Left lobe of liver (tissue), 2 donors: ENCODE measurements around the gene SMIM36. TPM values are rescaled to one million over a fixed set of nuclear protein-coding genes. Genes with fewer than 3 reads are reported as not detected.
"Not testable (repeated sequence)": the region's sequence is repeated elsewhere in the genome, so short reads cannot be mapped to it uniquely, and the experiment has no call there.

ENCODE experiments used
- ATAC-seq: fragments of 200-7000 bp; cut with Tn5 transposase; one replicate; pipeline ENCODE4 v1.9.1; 2020; ENCODE audit warnings: mild to moderate bottlenecking, moderate library complexity
- DNase-seq: peaks from one replicate; pipeline ENCODE4 v3.0.0-alpha.2; 2020; ENCODE audit warnings: low spot score
- total RNA-seq: library from RNA; stranded (reverse); gene quantifications from one replicate; pipeline ENCODE4 v1.2.1, GENCODE V29; 2021
- donor health status: DM: no; HTN: no; CAD: no; lungs with moderate emphysema.
- donor health status: DM: no; HTN: yes; CAD: no.

The SMIM36 gene
- total RNA-seq, 1 donor from 2014 or later: not detected

GRCh38 chr17:55418369-55419268 lies 92.6 kb downstream of the SMIM36 start:
- DNase-seq (no peak), ATAC-seq (no peak)

GRCh38 chr17:55417411-55418268 lies 93.6 kb downstream of the SMIM36 start:
- DNase-seq: no peak

GRCh38 chr17:55416470-55417052 lies 94.7 kb downstream of the SMIM36 start:
- no peak for DNase-seq
- ATAC-seq: no peak

More at GRCh38 chr17:55417411-55418268, 93.6 kb downstream of the SMIM36 start:
- ATAC-seq: no peak

- DNase-seq (no peak), ATAC-seq (no peak)
These were observed 95.3 kb downstream of the SMIM36 start for GRCh38 chr17:55416000-55416399.

GRCh38 chr17:55414983-55415382 lies 96.3 kb downstream of the SMIM36 start:
- no peak for ATAC-seq
- DNase-seq: no peak

- DNase-seq: no peak
- no peak for ATAC-seq
These were observed 97.3 kb downstream of the SMIM36 start for GRCh38 chr17:55413825-55414489.

GRCh38 chr17:55411463-55411855 lies 99.8 kb downstream of the SMIM36 start:
- no peak for ATAC-seq
- no peak for DNase-seq

- ATAC-seq (peak; percentile 76), DNase-seq (no peak)
These were observed 100.4 kb downstream of the SMIM36 start for GRCh38 chr17:55410722-55411462.

GRCh38 chr17:55409030-55409800 lies 102.0 kb downstream of the SMIM36 start:
- DNase-seq: no peak
- ATAC-seq: no peak

GRCh38 chr17:55407641-55408566 lies 103.3 kb downstream of the SMIM36 start:
- DNase-seq: no peak

GRCh38 chr17:55405600-55405999 lies 105.7 kb downstream of the SMIM36 start:
- no peak for ATAC-seq
- no peak for DNase-seq

More at GRCh38 chr17:55407641-55408566, 103.3 kb downstream of the SMIM36 start:
- peak; percentile 71 for ATAC-seq

GRCh38 chr17:55404197-55404596 lies 107.1 kb downstream of the SMIM36 start:
- not testable (repeated sequence) for ATAC-seq, DNase-seq

GRCh38 chr17:55402374-55402773 lies 108.9 kb downstream of the SMIM36 start:
- ATAC-seq (no peak), DNase-seq (no peak)

Other genes starting within 250 kb of the SMIM36 start
- 65.8 TPM for gene HLF, start 246.5 kb downstream of the SMIM36 start, total RNA-seq
- gene MMD, start 89.6 kb downstream of the SMIM36 start, total RNA-seq: 4.3 TPM
- 7.0 TPM for gene TMEM100, start 211.4 kb upstream of the SMIM36 start, total RNA-seq
- 74.1 TPM for gene PCTP, start 239.6 kb upstream of the SMIM36 start, total RNA-seq